HG03196 (cell line): ENCODE measurements around the gene EXD3.
A peak's percentile ranks its signal among the peaks of the same experiment; 100 is the strongest.

Experiments
- ATAC-seq: cut with Tn5 transposase; IDR thresholded peaks from one replicate; pipeline ENCODE4 v1.9.1; 2021; ENCODE audit not compliant: unreplicated experiment

The EXD3 gene

DNA sequence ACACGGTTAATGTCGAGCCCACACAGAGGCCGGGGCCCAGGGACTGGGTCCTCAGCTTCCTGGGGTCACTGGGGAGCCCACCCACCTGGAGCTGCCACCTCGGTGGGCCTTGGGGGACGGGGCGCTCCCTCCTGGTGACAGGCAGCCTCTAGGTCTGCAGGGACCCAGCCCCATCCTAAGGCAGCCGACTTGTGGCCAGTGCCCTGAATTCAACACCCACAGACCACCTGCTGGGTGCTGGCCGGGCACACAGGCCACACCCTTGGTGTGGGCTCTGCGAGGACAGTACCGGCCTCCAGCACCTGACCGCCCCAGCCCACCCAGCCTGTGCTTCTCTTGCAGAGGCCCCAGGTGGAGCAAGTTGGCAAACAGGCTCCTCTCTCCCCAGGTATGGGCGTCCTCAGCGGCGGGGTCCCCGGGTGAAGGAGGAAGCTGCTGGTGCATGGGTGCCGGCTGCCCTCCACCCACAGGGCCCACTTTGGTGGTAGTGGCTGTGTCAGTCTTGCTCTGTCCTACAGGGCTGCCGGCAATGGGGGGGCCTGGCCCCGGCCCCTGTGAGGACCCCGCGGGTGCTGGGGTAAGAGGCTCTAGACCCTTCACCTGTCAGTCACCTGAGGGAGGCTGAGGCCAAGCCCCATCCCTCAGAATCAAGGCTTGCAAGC lies 9.9 kb upstream of the EXD3 start:
- ATAC-seq: no peak

DNA sequence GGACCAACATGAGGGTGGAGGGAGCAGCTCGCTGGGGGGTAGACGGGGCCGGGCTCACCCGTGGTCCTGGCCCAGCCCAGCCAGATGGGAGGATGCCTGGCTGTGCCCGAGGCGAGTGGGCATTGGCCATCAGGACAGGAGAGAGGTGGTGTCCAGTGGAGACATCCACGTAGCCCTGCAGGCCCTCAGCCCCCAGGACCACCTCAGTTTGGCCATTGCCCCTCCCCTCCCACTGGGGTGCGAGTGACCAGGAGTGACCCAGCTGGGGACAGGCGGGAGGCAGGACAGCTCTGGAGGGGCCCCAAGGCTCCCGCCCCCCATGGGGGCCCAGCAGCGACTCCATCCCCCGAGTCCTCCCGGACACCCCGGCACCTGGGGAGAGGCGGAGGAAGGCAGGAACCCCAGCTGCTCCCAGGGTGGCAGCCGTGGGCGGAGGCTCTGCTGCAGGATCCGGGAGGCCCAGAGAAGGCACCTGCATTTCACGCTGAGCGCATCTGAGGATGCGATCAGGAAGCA lies 8.5 kb upstream of the EXD3 start:
- no peak for ATAC-seq

DNA sequence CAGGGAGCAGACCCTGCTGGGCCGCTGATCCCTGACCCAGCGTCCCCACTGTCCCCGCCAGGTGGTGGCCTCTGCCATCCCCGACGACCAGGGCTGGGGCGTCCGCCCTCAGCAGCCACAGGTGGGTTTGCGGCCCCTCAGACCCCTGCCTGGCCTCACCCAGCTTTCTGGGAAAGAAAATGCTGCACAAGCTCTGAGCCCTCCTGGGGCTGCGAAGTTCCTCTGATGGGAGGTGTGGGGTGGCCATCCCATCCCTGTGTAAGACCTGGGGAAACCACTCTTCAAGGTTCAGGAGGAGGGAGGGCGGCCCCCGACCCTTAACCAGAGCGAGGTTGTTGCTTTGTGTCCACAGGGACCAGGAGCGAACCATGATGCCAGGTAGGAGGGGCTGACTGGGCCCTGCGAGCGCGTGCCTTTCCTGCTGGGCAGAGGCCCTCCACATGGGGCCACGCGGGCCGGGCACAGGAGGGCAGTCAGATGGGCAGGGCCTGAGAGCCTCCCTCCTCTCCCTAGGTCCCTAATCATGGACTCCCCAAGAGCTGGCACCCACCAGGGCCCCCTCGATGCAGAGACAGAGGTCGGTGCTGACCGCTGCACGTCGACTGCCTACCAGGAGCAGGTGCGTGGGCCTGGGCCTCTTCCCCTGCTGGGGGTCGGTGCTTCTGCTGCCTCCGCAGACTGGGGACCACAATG lies 7.9 kb upstream of the EXD3 start:
- no peak for ATAC-seq

- ATAC-seq: no peak
Measured at GRCh38 chr9:137429974-137430722, 7.2 kb upstream of the EXD3 start.

DNA sequence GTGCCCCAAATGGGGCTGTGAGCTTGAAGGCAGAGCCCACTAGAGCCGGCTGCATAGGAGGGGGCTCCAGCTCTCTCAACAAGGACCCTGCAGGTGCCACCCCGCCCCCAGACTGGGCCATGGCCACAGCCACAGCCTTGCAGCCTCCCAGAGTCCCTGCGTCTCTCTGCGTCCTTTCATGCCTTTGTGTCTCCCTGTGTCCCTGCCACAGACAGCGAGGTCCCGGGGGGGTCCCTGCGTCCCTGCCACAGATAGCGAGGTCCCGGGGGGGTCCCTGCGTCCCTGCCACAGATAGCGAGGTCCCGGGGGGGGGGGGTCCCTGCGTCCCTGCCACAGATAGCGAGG lies 6.6 kb upstream of the EXD3 start:
- no peak for ATAC-seq

- ATAC-seq: no peak
Measured at GRCh38 chr9:137428841-137429545, 6.0 kb upstream of the EXD3 start.

DNA sequence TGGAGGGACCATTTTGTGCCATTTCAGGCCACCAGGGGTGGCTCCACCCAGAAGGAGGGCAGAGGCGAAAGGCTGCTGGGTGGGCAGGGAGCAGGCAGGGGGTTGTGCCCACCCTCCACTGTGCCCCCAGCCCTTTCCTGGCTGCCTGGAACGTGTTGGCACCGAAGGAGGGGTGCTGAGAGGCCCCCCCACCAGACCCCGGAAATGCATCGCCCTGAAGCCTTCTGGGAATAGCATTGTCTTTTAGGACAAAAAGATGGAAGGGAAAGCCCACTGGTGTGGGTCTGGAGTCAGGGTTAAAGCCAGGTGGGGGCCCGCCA lies 5.3 kb upstream of the EXD3 start:
- ATAC-seq: no peak

- no peak for ATAC-seq
Measured at GRCh38 chr9:137427454-137428310, 4.7 kb upstream of the EXD3 start.

DNA sequence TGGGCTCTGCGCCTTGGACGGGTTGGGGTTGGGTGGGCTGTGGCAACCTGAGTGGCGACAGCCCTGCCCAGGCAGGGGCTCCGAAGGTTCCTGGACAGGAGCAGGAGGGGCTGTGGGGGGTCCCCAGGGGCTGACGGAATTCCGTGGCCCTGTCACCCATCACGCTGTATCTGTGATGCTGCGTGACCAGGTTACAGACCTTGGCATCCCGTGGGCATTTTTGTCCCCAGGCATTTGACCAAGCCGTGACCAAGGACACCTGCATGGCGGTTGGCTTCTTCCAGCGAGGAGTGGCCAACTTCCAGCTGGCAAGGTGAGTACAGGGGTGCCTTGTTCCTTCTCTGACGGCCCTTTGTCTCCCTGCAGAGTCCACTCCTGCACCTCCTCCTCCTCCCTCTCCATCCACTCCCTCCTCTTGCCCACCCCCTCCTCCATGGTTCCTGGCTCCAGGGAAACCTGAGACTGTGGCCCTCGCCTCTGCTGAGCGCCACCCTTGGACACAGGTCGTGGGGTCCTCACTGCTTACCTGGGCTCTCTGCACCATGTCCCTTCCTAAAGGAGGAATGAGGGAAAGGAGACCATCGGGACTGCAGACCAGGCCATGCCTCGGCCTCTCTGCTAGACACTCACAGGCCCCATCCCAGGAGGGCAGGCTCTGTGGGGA lies 3.2 kb upstream of the EXD3 start:
- no peak for ATAC-seq

GRCh38 chr9:137423514-137424291 lies 741 bp upstream of the EXD3 start:
- ATAC-seq: peak; percentile 25

DNA sequence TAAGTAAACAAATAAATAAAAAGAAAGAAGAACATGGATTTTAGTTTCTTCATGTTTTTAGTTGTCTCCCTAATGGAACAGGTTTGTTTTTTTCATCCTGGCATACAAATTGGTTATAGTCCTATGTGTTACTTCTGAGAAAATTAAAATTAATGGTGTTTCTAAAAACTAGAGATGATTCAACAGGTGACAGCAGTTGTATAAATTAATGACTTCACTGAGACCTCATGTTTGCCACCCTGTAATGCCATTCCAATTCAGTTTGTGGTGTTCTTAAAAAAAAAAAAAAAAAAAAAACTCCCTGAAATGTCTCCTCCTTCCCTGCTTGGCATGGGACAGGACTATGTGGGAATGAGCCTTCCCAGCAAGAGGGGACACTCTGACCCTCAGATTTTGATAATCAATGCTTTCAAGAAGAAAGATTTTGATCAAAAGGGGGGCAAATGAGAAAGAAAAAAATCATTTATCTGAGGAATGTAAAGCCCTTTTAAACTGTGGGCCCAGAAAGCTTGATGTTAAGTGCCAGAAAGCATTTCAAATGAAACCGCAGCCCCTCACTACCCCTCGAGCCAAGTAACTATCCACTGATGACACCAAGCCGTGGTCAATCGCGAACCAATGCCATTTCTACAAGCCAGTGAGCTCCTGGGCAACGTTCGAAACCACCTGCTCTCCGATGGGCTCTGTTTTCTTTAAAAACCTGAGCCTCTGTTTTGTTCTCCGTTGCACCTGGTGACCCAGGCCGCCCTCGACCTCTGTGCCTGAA lies 941 bp downstream of the EXD3 start:
- no peak for ATAC-seq

GRCh38 chr9:137417161-137418021 lies 5.6 kb downstream of the EXD3 start:
- ATAC-seq: no peak

DNA sequence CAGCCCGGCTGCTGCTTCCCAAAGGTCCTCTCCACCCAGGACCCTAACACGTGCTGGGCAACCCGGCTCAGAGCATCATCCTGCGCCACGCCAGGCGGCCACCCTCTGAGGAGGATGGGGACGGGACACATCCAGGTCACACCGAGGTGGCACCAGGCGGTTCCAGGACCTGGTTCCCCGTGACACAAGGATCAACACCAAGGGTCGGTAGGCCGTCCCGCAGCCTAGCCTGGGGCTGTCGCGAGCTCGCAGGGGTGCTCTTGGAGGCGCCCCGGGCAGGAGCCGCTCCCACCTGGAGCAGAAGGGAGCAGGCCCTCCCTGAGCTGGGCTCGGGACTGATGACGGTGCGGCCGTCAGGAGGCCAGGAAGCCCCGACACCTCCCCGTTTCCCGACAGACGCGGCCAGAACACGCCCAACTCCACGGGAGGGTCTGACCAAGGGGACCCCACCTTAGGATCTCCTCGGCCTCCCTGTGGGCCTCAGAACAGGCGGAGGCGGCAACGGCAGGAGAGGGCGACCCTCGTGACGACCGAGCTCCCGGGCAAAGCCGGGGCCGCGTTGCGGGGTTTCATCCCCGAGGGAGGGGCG lies 6.3 kb downstream of the EXD3 start:
- no peak for ATAC-seq

GRCh38 chr9:137416006-137416562 lies 6.9 kb downstream of the EXD3 start:
- no peak for ATAC-seq

- no peak for ATAC-seq
Measured at GRCh38 chr9:137415451-137415850, 7.5 kb downstream of the EXD3 start.

DNA sequence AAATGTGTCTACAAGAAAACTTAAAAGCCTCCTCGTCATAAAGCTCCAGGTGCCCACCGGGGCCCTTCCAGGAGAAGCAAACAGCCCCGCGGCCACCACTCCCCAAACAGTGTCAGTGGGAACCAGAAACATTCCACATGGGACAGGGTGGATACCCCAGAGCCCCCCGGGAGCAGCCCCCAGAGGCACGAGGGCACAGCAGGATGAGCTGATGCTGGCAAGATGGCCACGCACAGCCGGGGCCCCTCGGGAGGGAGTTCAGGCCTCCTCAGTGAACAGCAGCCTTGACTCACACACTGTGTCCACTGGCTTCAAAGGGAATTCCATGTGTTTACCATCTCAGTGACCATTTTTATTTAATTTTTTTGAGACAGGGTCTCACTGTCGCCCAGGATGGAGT lies 10.5 kb downstream of the EXD3 start:
- ATAC-seq: no peak
